C4-2B (cell line): Measurements from ENCODE around the gene NRARP.

Experiments
- ZFX ChIP-seq: fragments of 450-650 bp; IDR thresholded peaks from 2 replicates; pipeline ENCODE4 v1.6.1; 2017
- TF ChIP-seq, protein P1 (sequence below): fragments of 450-650 bp; conservative IDR thresholded peaks from 2 replicates; pipeline ENCODE4 v1.5.1; 2017; ENCODE audit warnings: mild to moderate bottlenecking

DNA sequence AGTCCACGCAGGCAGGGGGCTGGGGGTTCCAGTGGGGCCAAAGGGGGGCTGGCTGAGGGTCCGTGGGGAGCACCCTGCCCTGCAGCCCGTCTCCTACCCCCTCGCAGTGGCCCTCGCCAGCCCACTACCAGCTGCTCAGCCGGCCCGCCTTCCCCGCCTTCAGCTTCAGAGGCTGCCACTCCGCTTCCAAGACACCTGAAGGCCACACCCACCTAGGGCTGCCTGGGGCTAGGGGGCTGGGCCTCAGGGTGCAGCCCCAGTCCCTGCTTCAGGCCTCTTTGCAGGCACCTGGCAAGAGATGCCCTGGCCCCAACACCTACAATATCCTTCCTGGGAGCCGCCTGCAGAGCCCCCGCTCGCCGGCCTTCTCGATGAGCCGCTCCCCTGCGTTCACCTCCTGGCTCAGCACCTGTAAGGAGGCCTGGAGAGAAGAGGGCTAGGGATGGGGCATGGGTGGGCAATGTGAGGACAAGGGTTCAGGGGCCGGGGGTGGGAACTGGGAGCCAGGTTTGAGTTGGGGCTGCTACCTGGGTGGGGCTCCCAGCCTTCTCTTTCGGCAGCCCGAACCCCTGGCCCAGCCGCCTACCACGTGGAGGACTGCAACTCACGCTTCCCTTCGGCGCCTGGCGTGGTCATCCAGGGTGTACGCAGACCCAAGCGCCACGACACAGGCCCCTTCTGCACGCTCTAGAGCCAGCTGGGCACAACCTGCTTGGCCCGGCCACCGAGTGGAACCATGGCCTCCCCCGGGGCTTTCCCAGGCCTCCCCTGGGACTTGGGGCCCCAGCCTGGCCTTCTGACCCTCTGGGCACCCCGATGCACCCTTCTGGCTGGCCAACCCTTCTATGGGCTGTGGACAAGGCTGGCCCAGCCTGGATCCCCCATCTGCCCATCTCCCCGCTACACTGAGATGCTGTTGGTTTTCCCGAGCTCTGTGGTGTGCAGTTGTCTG lies 49.2 kb downstream of the NRARP start:
- TF ChIP-seq, protein P1, sequence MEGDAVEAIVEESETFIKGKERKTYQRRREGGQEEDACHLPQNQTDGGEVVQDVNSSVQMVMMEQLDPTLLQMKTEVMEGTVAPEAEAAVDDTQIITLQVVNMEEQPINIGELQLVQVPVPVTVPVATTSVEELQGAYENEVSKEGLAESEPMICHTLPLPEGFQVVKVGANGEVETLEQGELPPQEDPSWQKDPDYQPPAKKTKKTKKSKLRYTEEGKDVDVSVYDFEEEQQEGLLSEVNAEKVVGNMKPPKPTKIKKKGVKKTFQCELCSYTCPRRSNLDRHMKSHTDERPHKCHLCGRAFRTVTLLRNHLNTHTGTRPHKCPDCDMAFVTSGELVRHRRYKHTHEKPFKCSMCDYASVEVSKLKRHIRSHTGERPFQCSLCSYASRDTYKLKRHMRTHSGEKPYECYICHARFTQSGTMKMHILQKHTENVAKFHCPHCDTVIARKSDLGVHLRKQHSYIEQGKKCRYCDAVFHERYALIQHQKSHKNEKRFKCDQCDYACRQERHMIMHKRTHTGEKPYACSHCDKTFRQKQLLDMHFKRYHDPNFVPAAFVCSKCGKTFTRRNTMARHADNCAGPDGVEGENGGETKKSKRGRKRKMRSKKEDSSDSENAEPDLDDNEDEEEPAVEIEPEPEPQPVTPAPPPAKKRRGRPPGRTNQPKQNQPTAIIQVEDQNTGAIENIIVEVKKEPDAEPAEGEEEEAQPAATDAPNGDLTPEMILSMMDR = no peak
- TF ChIP-seq ZFX = no peak
